GM12874 (cell line): ENCODE results near the gene DGLUCY.

Source experiments
- CTCF ChIP-seq: IDR thresholded peaks from 2 replicates; pipeline ENCODE4 v1.5.1; 2011; ENCODE audit warnings: low read depth, mild to moderate bottlenecking, control low read depth, low read length, moderate library complexity; ENCODE audit not compliant: insufficient read depth

DGLUCY gene

GRCh38 chr14:91273273-91273884, 159.5 kb downstream of the DGLUCY start:
- TF ChIP-seq CTCF = no peak

- no peak for TF ChIP-seq CTCF
These were observed 160.0 kb downstream of the DGLUCY start for GRCh38 chr14:91273885-91274273.

- TF ChIP-seq CTCF = no peak
These were observed 160.9 kb downstream of the DGLUCY start for GRCh38 chr14:91274796-91275195.
